RPMI7951 (cell line): Measurements from ENCODE around the gene RIPK4. TPM values are rescaled to one million over a fixed set of nuclear protein-coding genes. Genes with fewer than 3 reads are reported as not detected.

Source experiments
- DNase-seq: peaks from one replicate; pipeline ENCODE4 v3.0.0-alpha.2; 2012; ENCODE audit warnings: low read depth
- total RNA-seq: library from RNA; depleted of rRNA; stranded (reverse); fragments of >200 nt; shearing (Covaris generic); gene quantifications from 2 replicates; pipeline ENCODE4 v1.2.3, GENCODE V29; 2014

The RIPK4 gene
- total RNA-seq, 1 experiment from 2014 or later: 10.3 TPM

DNA sequence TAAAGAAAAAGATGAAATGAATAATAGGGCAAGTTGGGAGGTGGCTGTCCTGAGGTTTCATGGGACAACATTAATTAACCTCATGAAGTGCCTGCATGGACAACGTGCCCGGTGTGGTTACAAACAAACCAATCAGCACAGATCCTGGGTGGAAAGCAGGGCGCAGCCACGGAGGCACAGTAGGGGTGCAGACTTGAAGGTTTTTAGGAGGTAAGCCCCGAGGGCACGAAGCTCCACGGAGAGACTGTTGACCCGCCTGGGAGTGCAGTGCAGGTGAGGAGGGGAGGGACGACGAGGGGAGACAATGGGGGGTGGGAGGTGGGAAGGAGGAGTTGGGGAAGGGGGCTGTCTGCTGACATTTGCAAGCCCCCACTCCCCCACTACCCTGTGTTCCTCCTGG, 2.3 kb upstream of the RIPK4 start:
- no peak for DNase-seq

- peak; percentile 75 for DNase-seq
Measured at GRCh38 chr21:41768437-41769042, 1.7 kb upstream of the RIPK4 start.

GRCh38 chr21:41767606-41768436, 969 bp upstream of the RIPK4 start:
- DNase-seq: peak; percentile 60

GRCh38 chr21:41765973-41766882, 624 bp downstream of the RIPK4 start:
- DNase-seq: peak; percentile 36

- DNase-seq: peak; percentile 40
Measured at GRCh38 chr21:41765420-41765821, 1.4 kb downstream of the RIPK4 start.

DNA sequence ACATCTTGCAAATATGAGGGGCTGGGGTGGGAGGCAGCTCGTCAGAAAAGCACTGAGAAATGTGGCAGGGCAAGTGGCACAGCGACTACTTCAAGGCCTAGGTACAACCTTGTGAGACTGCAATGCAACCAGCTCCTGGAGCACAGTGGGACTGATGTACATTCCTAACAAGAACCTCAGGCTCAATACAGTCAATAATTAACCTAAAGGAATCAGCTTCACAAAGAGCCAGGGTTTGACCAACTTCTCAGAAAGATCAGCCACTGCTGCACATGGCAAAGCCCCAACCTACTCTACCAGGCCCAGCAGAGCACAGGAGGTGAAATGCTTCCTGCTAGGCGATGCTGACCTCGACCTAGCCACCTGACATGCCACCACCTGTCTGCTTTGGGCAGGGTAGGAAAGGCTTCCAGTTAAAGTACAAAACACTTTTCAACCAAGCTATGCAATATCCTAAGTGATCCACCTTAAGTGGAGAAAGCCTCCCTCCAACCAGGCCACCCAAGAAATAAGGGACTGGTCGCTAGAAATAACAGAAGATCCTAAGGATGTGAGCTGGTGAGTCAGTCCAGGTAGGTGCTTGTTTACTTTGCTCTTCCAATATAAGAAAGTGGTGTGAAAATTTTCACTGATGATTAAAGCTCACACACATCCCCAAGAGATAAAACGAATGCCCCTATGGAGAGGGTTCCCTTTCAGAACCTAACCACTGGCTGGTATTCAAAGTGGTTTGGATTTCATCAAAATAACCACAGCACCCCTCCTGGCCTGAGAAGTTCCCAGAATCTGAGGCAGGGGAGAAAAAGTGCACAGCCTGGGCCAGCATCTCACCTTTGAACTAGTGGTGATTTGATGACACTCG, 2.1 kb downstream of the RIPK4 start:
- no peak for DNase-seq

DNA sequence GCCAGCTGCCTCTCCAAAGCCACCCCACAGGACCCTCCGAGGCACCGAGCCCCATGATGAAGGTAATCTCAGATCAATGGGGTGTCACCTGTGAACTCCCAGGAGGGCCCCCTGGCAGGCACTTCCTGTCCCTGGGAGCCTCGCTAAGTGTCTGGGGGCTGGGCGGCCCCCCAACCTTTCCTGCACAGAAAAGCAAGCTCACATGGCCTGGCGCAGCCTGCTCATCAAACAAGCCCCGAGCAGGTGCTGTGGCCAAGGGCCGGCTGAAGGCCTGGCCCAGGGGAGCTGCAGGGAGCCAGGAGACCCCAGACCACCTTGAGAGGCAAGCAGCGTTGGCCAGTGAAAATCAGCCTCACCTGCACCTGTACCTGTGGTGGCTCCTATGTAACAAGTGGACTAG, 2.9 kb downstream of the RIPK4 start:
- DNase-seq: no peak

GRCh38 chr21:41763398-41763931, 3.4 kb downstream of the RIPK4 start:
- no peak for DNase-seq

- no peak for DNase-seq
Measured at GRCh38 chr21:41762753-41763152, 4.1 kb downstream of the RIPK4 start.

DNA sequence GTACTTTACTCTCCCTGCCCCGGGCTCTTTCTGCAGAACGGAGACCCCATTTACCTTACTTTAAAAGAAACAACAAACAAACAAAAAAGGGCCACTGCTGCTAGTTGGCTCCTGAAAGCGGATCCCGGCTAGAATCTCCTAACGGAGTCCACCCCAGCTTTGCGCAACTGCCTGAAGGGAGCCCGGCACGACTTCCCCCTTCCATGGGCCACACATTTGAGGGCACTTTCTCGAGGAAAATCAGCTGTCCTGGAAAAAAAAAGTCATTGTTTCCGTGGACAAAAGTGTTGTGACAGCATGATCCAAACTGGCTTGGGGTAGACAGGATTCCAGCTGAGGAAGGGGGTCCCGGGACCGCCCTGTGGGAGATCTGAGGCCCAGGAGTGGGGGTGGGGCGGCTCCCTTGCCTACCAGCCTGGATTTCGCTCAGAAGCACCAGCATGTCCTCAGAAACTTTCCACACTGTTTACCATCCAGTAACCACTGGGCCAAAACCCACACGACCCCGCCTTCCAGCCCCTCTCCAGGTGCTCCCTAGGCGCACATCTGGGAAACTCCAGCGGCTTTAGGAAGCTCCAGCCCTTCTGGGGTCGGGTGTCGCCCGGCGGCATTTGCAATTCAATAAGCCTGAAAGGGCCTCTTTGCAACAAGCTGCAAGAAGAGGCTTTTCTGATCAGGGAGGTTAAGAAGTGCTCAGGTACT, 4.8 kb downstream of the RIPK4 start:
- DNase-seq: peak; percentile 21

GRCh38 chr21:41761211-41761933, 5.5 kb downstream of the RIPK4 start:
- DNase-seq: peak; percentile 99

DNA sequence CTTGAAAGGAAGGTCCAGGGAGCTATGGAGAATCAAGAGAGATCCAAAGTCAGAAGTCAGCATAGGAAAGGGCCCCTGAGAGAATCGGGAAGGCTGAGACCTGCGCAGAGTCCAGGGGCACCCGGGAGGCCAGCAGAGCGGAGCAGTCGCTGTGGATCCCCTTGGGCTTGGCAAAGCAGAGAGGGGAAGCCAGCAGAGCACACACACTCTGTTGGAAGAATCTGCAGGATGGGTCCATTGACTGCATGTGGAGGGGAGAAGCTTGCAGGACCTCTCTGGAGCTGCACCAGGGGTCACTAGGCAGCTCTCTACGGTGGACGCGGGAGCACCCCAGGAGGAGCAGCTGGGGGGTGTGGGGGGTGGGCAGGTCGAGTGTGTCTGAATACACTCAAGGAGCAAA, 6.4 kb downstream of the RIPK4 start:
- no peak for DNase-seq

DNA sequence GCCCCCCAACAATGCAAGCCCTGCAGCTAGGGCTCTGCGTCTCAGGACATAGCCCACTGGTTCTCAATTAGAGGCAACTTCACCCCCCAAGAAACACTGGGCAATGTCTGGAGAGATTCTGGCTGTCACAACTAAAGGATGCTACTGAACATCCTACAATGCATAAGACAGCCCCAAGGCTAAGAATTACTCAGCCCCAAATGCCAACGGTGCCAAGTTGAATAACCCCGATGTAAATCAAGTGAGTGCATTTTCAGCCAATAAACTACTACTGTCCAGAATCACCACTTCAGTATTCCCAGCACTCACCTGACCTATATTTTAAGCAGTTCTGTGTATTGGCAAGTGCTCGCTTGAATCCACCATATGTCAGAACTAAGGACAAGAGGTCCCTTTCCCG, 6.9 kb downstream of the RIPK4 start:
- peak; percentile 55 for DNase-seq

DNA sequence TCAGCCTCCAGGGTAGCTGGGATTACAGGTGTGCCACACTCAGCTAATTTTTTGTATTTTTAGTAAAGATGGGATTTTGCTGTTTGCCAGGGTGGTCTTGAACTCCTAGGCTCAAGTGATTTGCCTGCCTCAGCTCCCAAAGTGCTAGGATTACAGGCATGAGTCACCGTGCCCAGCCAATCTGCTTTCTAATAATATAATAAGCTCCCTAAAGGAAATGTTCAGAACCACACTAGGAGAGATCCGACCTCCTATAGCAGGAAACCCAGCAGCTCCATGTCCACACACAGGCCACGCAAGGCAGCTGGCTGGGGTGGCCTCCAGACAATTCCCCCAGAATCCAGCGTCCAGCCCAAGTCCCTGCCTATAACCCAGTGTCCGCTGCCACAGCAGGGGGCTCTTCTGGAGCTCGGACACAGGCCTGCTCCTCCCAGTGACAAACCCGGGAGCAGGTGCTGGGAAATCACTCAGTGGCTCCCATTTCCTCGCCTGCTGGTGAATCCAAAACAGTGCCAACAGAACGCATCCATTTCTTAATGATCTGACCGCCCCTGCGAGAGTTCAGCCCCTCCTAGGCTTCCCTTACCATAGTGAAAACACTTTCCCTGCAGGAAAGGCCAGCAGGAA, 7.5 kb downstream of the RIPK4 start:
- peak; percentile 65 for DNase-seq

GRCh38 chr21:41758550-41758949, 8.3 kb downstream of the RIPK4 start:
- DNase-seq: peak; percentile 96

- DNase-seq: peak; percentile 23
Measured at GRCh38 chr21:41755934-41756773, 10.7 kb downstream of the RIPK4 start.

DNA sequence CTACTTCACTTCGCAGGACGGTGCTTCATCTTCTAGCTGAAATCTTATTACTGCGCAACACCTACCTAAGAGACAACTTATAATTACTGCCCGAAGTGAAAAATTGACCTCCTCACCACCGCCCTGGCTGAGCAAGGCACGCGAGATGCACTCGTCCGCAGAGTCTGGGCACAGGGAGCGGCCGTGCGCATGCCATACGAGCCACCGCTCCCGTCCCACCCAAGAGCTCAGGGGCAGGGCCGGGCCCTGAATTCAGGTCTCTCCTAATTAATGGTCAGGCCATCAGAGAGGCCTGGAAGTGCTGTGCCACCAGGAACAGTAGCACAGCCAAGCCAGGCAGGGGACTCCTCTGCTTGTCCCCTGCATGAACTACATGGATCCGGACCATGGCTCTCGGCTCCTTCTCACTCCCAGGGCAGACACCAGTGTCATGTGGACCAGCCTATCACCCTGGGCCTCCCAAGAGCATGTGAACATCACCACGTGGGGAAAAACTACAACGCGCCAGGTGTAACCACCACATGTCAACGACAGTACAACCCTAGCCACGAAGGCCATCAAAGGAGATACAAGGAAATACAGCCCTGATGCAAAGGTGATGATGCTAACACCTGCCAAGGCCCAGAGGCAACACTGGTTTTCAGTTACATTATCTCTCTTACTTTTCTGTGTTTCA, 11.5 kb downstream of the RIPK4 start:
- no peak for DNase-seq

- peak; percentile 24 for DNase-seq
Measured at GRCh38 chr21:41754479-41754891, 12.4 kb downstream of the RIPK4 start.
